ENCODE results near the gene LPIN1.

The LPIN1 gene

DNA sequence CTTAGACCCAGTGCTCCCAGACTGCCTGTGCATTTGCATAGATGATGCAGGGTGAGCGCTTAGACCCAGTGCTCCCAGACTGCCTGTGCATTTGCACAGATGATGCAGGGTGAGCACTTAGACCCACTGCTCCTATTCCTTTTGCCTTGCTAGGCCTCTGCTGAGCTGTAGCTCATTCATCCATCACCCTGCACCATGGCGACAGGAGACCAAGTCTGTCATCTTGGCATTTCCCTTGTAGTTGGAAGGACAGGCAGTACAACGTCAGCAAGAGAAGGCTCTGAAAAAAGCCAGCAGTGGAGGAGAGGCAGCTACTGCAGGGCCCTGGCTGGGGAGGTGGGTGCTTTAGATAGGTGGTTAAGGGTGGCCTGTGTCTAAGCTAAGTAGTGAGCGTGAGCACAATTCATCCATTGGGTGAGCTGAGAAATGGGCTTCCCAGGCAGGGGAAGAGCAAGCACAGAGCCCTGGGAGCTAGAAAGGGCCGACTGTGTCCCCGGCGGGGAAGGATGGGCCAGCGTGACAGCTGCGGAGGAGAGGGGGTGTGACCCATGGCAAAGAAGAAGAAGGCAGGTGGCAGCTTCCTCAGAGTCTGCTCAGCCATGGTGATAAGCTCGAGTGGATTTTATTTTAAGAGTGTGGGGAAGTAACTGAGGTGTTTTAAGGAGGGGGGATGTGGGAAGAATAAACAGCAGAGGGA is 108.8 kb downstream of the LPIN1 start:
- TF ChIP-seq TAF1 (IDR thresholded peaks at IDR 0.05; ENCODE audit: low read depth) (no peak), CREB1 (IDR thresholded peaks at IDR 0.05; ENCODE audit: low read depth) (no peak)
- TF ChIP-seq, protein P1, sequence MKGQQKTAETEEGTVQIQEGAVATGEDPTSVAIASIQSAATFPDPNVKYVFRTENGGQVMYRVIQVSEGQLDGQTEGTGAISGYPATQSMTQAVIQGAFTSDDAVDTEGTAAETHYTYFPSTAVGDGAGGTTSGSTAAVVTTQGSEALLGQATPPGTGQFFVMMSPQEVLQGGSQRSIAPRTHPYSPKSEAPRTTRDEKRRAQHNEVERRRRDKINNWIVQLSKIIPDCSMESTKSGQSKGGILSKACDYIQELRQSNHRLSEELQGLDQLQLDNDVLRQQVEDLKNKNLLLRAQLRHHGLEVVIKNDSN (IDR thresholded peaks at IDR 0.05) = no peak

DNA sequence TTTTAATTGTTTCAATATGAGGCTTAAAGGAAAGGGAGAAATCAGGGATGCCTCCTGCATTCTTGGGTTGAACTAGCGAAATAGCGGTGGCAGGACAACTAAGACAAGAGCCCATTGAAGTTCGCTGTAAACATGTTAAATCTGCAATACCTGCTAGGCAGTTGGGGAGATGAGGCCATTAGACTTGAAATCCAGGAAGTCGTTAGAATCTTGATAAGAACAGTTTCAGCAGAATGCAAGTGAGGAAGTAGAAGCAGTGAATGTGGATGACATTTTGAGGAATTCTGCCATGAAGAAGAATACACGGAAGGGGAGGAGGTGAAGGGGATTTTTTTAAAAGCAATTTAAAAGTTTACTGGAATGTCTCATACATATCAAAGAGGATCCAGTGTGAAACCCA is 109.7 kb downstream of the LPIN1 start:
- no peak for TF ChIP-seq ZBTB7A (IDR thresholded peaks at IDR 0.05; ENCODE audit: low read depth)
- no peak for TF ChIP-seq CREB1 (IDR thresholded peaks at IDR 0.05; ENCODE audit: low read depth)
- TF ChIP-seq, protein P1 (IDR thresholded peaks at IDR 0.05) = no peak
- TF ChIP-seq, protein P2, sequence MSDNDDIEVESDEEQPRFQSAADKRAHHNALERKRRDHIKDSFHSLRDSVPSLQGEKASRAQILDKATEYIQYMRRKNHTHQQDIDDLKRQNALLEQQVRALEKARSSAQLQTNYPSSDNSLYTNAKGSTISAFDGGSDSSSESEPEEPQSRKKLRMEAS (IDR thresholded peaks at IDR 0.05) = no peak
- no peak for TF ChIP-seq CEBPB (IDR thresholded peaks at IDR 0.05)
- no peak for TF ChIP-seq RAD21 (IDR thresholded peaks at IDR 0.05; ENCODE audit: low read depth)

DNA sequence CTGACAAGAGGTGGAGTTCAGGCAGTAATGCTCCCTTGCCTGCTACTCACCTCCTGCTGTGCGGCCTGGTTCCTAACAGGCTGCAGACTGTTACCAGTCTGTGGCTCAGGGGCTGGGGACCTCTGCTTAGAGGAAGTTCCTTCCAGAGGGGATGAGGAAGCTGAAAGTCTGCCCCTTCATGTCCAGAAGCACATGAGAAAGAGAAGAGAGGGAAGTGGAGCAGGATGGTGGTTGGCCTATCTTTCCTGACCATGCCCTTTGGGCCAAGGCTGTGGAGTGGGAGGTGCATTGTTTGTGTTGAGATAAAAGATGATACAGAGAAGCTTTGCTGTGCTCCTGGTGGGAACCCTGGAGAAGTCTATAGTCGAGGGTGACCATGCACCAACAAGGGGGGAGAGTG is 112.5 kb downstream of the LPIN1 start:
- TF ChIP-seq, protein P2 (IDR thresholded peaks at IDR 0.05) = no peak

DNA sequence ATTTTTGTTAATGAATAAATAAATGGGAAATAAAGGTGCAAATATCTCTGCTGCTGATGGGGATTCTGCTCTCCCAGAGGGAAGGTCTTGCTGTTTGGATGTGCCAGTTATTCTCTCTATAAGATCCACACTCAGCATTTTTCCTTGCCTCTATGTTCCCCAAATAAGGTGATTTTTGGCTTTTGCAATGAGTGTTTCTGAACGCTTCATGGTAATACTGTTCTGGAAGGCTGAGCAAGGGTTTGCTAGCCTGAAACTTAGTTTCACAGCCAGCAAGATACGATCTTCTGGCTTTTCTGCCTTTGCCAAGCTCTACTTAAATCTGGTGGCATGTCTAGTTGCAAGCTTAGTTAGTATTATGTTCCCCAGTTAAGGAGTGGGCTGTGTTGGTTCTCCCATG is 114.6 kb downstream of the LPIN1 start:
- TF ChIP-seq FOXM1 (IDR thresholded peaks at IDR 0.05; ENCODE audit: borderline replicate concordance, low read depth) = no peak
- no peak for TF ChIP-seq EGR1 (IDR thresholded peaks at IDR 0.05)
- TF ChIP-seq, protein P3, sequence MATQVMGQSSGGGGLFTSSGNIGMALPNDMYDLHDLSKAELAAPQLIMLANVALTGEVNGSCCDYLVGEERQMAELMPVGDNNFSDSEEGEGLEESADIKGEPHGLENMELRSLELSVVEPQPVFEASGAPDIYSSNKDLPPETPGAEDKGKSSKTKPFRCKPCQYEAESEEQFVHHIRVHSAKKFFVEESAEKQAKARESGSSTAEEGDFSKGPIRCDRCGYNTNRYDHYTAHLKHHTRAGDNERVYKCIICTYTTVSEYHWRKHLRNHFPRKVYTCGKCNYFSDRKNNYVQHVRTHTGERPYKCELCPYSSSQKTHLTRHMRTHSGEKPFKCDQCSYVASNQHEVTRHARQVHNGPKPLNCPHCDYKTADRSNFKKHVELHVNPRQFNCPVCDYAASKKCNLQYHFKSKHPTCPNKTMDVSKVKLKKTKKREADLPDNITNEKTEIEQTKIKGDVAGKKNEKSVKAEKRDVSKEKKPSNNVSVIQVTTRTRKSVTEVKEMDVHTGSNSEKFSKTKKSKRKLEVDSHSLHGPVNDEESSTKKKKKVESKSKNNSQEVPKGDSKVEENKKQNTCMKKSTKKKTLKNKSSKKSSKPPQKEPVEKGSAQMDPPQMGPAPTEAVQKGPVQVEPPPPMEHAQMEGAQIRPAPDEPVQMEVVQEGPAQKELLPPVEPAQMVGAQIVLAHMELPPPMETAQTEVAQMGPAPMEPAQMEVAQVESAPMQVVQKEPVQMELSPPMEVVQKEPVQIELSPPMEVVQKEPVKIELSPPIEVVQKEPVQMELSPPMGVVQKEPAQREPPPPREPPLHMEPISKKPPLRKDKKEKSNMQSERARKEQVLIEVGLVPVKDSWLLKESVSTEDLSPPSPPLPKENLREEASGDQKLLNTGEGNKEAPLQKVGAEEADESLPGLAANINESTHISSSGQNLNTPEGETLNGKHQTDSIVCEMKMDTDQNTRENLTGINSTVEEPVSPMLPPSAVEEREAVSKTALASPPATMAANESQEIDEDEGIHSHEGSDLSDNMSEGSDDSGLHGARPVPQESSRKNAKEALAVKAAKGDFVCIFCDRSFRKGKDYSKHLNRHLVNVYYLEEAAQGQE (IDR thresholded peaks at IDR 0.05; ENCODE audit: low read depth) = no peak
- no peak for TF ChIP-seq CEBPB (IDR thresholded peaks at IDR 0.05)
- no peak for TF ChIP-seq TCF12 (IDR thresholded peaks at IDR 0.05; ENCODE audit: low read depth)
- TF ChIP-seq ZBTB7A (IDR thresholded peaks at IDR 0.05; ENCODE audit: low read depth) = no peak
- TF ChIP-seq RAD21 (IDR thresholded peaks at IDR 0.05; ENCODE audit: low read depth) = no peak
- TF ChIP-seq, protein P2 (IDR thresholded peaks at IDR 0.05) = no peak
- TF ChIP-seq CREB1 (IDR thresholded peaks at IDR 0.05; ENCODE audit: low read depth) = no peak

DNA sequence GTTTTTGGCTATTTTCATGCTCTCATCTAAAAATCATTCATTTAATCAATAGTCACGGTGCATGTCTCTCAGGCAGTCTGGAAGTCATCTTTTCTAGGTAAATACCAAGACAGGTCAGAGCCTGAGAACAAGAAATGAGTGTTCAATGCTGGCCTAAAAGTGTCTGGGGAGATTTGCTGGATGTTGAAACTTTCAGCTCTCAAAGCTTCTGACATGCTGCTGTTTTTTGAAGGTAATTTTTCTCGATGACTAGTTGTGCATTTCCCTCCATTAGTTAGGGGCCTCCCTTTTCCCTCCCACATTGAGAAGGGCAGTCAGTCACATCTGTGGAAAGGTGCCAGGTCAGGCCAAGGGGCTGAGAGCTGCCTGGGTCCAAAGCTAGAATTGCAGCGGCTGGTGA is 115.6 kb downstream of the LPIN1 start:
- TF ChIP-seq ZBTB7A (IDR thresholded peaks at IDR 0.05; ENCODE audit: low read depth) = no peak
- TF ChIP-seq CREB1 (IDR thresholded peaks at IDR 0.05; ENCODE audit: low read depth) = no peak
- no peak for TF ChIP-seq TAF1 (IDR thresholded peaks at IDR 0.05; ENCODE audit: low read depth)
- no peak for TF ChIP-seq EP300 (IDR thresholded peaks at IDR 0.05; ENCODE audit: borderline replicate concordance)
- TF ChIP-seq, protein P1 (IDR thresholded peaks at IDR 0.05) = no peak
- no peak for TF ChIP-seq NFIC (IDR thresholded peaks at IDR 0.05)
- no peak for TF ChIP-seq YY1 (IDR thresholded peaks at IDR 0.05; ENCODE audit: low read depth)
- TF ChIP-seq RAD21 (IDR thresholded peaks at IDR 0.05; ENCODE audit: low read depth) = no peak
- TF ChIP-seq, protein P2 (IDR thresholded peaks at IDR 0.05) = no peak
- TF ChIP-seq CEBPB (IDR thresholded peaks at IDR 0.05) = no peak

DNA sequence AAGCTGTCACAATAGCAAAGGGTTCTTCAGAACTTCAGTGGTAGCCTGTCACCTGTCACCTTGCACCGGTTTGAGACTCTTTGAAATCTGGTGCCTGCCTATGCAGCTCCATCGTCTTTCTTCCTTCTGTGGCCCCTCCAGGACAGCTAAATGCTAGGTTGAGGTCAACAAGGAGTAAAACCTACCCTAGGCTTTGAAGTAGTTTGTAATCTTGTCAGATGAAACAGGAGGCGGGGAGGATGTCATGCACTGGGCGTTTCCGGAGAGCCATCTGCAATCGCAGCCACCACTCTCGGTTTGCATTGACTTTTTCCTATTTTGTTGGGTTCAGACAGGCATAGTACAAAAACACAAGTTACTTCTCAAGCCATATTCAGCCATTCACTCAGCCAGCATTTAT is 116.7 kb downstream of the LPIN1 start:
- TF ChIP-seq TEAD4 (IDR thresholded peaks at IDR 0.05) (no peak), EGR1 (IDR thresholded peaks at IDR 0.05) (no peak), RAD21 (IDR thresholded peaks at IDR 0.05; ENCODE audit: low read depth) (no peak), TAF1 (IDR thresholded peaks at IDR 0.05; ENCODE audit: low read depth) (no peak), NFIC (IDR thresholded peaks at IDR 0.05) (no peak)
- TF ChIP-seq, protein P3 (IDR thresholded peaks at IDR 0.05; ENCODE audit: low read depth) = no peak
